Measurements from ENCODE around the gene SLAMF9.
A peak's percentile ranks its signal among the peaks of the same experiment; 100 is the strongest.

The SLAMF9 gene

GRCh38 chr1:159951551-159951950 is 2.5 kb downstream of the SLAMF9 start:
- H3K36me3 ChIP-seq (ENCODE audit: control insufficient read depth, insufficient read depth, low read length) = no peaks in the 10 kb centered on the region
- no peak overlapping the region for H3K27ac ChIP-seq
- no peak for TF ChIP-seq CTCF (IDR thresholded peaks at IDR 0.05)
- no peaks in the 10 kb centered on the region for H3K9me3 ChIP-seq (ENCODE audit: control insufficient read depth, low read length)
- no peaks in the 10 kb centered on the region for H3K27me3 ChIP-seq (ENCODE audit: control insufficient read depth, insufficient read depth, low read length)
- H3K9ac ChIP-seq = no peak overlapping the region
- H3K4me3 ChIP-seq (ENCODE audit: low read depth, low read length) = no peak overlapping the region
- no peaks in the 10 kb centered on the region for H3K79me2 ChIP-seq
- H2AFZ ChIP-seq = no peak overlapping the region
- H3K4me1 ChIP-seq = peaks cover 13% of the 10 kb centered on the region
- H3K4me2 ChIP-seq (ENCODE audit: low read length) = no peak overlapping the region

GRCh38 chr1:159951016-159951415 is 3.0 kb downstream of the SLAMF9 start:
- Histone ChIP-seq H3K9me3 (ENCODE audit: control insufficient read depth, low read length) (no peaks in the 10 kb centered on the region), H3K9ac (no peak overlapping the region), H3K27me3 (ENCODE audit: control insufficient read depth, insufficient read depth, low read length) (no peaks in the 10 kb centered on the region), H3K4me1 (peaks cover 17% of the 10 kb centered on the region), H3K79me2 (no peaks in the 10 kb centered on the region), H3K4me3 (ENCODE audit: low read depth, low read length) (no peak overlapping the region), H2AFZ (no peak overlapping the region), H3K27ac (no peak overlapping the region), H3K36me3 (ENCODE audit: control insufficient read depth, insufficient read depth, low read length) (no peaks in the 10 kb centered on the region), H3K4me2 (ENCODE audit: low read length) (no peak overlapping the region)
- TF ChIP-seq CTCF (IDR thresholded peaks at IDR 0.05) = no peak

GRCh38 chr1:159949981-159950381 is 4.1 kb downstream of the SLAMF9 start:
- H3K9me3 ChIP-seq (ENCODE audit: control insufficient read depth, low read length) = no peaks in the 10 kb centered on the region
- no peak overlapping the region for H3K9ac ChIP-seq
- H3K4me1 ChIP-seq = peaks cover 17% of the 10 kb centered on the region
- H3K4me3 ChIP-seq (ENCODE audit: low read depth, low read length) = no peak overlapping the region
- no peaks in the 10 kb centered on the region for H3K27me3 ChIP-seq (ENCODE audit: control insufficient read depth, insufficient read depth, low read length)
- no peak for TF ChIP-seq CTCF (IDR thresholded peaks at IDR 0.05)
- H3K4me2 ChIP-seq (ENCODE audit: low read length) = no peak overlapping the region
- no peaks in the 10 kb centered on the region for H3K36me3 ChIP-seq (ENCODE audit: control insufficient read depth, insufficient read depth, low read length)
- H3K27ac ChIP-seq = no peak overlapping the region
- no peaks in the 10 kb centered on the region for H3K79me2 ChIP-seq
- no peak overlapping the region for H2AFZ ChIP-seq

DNA sequence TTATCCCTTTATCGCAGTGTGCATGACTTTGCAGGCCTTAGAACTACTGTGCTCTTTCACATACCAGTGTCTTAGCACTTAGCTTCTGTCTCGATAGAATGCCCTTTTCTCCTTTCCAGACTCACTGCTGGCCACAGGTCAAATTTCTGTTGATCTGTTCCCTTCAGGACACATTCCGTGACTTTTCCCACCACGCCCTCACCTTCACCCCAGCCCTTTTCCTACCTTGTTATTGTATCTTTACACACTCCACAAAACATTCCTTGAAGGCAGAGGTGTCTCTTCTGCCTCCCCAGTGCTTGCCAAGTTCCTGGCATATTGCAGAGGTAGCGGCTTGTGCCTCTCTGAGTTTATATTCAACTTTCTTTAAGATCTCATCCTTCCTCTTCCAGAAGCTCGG is 4.9 kb downstream of the SLAMF9 start:
- H3K27me3 ChIP-seq (ENCODE audit: control insufficient read depth, insufficient read depth, low read length) = no peaks in the 10 kb centered on the region
- no peak for TF ChIP-seq CTCF (IDR thresholded peaks at IDR 0.05)

GRCh38 chr1:159947942-159948341 is 6.1 kb downstream of the SLAMF9 start:
- Histone ChIP-seq H3K36me3 (ENCODE audit: control insufficient read depth, insufficient read depth, low read length) (no peaks in the 10 kb centered on the region), H3K27ac (no peak overlapping the region), H2AFZ (no peak overlapping the region), H3K9me3 (ENCODE audit: control insufficient read depth, low read length) (no peaks in the 10 kb centered on the region), H3K9ac (no peak overlapping the region), H3K27me3 (ENCODE audit: control insufficient read depth, insufficient read depth, low read length) (no peaks in the 10 kb centered on the region), H3K4me3 (ENCODE audit: low read depth, low read length) (no peak overlapping the region), H3K4me1 (peaks cover 17% of the 10 kb centered on the region), H3K4me2 (ENCODE audit: low read length) (no peak overlapping the region), H3K79me2 (no peaks in the 10 kb centered on the region)
- TF ChIP-seq CTCF (IDR thresholded peaks at IDR 0.05) = no peak

More for the DNA sequence above, 4.9 kb downstream of the SLAMF9 start:
- H3K36me3 ChIP-seq (ENCODE audit: control insufficient read depth, insufficient read depth, low read length) = no peaks in the 10 kb centered on the region
- H2AFZ ChIP-seq = peak overlapping the region; percentile 41
- no peak overlapping the region for H3K4me2 ChIP-seq (ENCODE audit: low read length)
- no peak overlapping the region for H3K9ac ChIP-seq
- H3K9me3 ChIP-seq (ENCODE audit: control insufficient read depth, low read length) = no peaks in the 10 kb centered on the region
- no peaks in the 10 kb centered on the region for H3K79me2 ChIP-seq
- H3K4me1 ChIP-seq = peaks cover 17% of the 10 kb centered on the region
- no peak overlapping the region for H3K4me3 ChIP-seq (ENCODE audit: low read depth, low read length)
- H3K27ac ChIP-seq = peak overlapping the region; percentile 16
